Ovary (tissue), 3 donors: Measurements from ENCODE around the gene CCL27.

Experiments
- EP300 ChIP-seq: sonication (generic); formaldehyde crosslinking; IDR thresholded peaks from one replicate; pipeline ENCODE4 v1.6.1; 2017; ENCODE audit warnings: antibody characterized with exemption
- POLR2A ChIP-seq: fragments of 450-650 bp; IDR thresholded peaks from one replicate; pipeline ENCODE4 v1.6.1; 2017; ENCODE audit warnings: antibody characterized with exemption, mild to moderate bottlenecking, moderate library complexity
- TF ChIP-seq, protein P1 (sequence below), 3 donors: fragments of 450-650 bp in 2 of 3; fragments of 200-600 bp in 1 of 3; IDR thresholded peaks; one replicate each; pipeline versions ENCODE4 v1.5.1 to v1.8.0; 2016 to 2022; ENCODE audit warnings: antibody characterized with exemption in 3 of 3, mild to moderate bottlenecking in 1 of 3
- donor health status: DM: no; HTN: no; CAD: no.

DNA sequence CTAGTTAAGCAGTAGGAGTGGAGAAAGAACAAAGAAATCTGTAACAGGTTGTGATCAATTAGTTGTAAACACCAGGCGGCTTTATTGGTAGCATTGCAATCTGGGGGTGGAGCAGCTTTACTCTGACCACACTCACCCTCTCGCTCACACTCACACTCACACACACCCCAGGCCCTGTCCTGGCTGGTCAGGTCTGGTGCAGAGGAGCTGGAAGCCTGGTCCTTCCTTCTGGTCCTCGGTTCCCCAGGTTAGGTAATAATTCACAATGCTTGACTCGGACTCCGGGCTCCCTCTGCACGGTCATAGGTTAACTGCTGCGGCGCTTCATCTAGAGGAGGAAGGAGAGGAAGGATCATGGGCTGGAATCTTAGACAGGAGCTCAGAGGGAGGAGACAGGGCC lies 27.1 kb upstream of the CCL27 start:
- TF ChIP-seq POLR2A: no peak
- TF ChIP-seq, protein P1, sequence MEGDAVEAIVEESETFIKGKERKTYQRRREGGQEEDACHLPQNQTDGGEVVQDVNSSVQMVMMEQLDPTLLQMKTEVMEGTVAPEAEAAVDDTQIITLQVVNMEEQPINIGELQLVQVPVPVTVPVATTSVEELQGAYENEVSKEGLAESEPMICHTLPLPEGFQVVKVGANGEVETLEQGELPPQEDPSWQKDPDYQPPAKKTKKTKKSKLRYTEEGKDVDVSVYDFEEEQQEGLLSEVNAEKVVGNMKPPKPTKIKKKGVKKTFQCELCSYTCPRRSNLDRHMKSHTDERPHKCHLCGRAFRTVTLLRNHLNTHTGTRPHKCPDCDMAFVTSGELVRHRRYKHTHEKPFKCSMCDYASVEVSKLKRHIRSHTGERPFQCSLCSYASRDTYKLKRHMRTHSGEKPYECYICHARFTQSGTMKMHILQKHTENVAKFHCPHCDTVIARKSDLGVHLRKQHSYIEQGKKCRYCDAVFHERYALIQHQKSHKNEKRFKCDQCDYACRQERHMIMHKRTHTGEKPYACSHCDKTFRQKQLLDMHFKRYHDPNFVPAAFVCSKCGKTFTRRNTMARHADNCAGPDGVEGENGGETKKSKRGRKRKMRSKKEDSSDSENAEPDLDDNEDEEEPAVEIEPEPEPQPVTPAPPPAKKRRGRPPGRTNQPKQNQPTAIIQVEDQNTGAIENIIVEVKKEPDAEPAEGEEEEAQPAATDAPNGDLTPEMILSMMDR (IDR thresholded peaks at IDR 0.05): no peak
- TF ChIP-seq EP300: no peak
